ENCODE measurements around the gene GRID1.

- TF ChIP-seq CTCF (IDR thresholded peaks at IDR 0.05), result no peak
- no peak for TF ChIP-seq POLR2A (IDR thresholded peaks at IDR 0.05)
These were observed 331.9 kb downstream of the GRID1 start for GRCh38 chr10:86034710-86035109.
